Activated T-cell treated with anti-CD3 and anti-CD28 coated beads for 4 hours (primary cell): ENCODE results near the gene EPB41L2.

Experiments used
- DNase-seq: peaks from one replicate; pipeline ENCODE4 v3.0.0-alpha.2; 2020

Gene EPB41L2

DNA sequence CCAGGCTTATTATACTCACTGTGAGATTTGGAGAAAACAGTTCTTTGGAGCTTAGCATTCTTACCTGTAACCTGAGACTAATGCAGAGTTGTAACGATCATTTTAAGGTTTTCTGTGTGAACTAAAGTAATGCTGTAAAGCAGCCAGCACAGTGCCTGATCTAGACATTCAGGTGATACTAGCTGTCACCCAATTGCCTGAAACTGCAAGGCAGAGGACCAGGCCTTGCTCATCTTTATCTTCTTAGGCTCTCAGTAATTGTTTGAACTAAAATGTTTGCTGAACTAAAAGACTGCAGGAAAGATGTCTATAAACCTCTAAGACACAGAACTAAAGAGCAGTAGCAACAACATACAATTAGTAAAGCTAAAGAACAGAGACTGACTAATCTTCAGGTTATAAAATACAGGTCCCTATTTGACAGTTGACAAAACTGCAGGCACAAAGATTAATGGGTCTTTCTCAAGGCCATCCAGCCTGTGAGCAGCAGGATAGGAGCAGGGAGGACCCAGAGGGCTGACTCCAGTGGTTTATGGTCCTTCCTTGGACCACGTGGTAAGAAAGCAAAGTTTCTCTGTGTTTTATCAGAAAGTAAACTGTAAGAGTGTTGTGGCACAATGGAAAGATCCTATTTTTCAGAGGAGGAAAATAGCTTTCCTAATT lies 204.4 kb downstream of the EPB41L2 start:
- DNase-seq = no peak

GRCh38 chr6:130858054-130858453 lies 205.0 kb downstream of the EPB41L2 start:
- no peak for DNase-seq

GRCh38 chr6:130853555-130854183 lies 209.4 kb downstream of the EPB41L2 start:
- DNase-seq = no peak

DNA sequence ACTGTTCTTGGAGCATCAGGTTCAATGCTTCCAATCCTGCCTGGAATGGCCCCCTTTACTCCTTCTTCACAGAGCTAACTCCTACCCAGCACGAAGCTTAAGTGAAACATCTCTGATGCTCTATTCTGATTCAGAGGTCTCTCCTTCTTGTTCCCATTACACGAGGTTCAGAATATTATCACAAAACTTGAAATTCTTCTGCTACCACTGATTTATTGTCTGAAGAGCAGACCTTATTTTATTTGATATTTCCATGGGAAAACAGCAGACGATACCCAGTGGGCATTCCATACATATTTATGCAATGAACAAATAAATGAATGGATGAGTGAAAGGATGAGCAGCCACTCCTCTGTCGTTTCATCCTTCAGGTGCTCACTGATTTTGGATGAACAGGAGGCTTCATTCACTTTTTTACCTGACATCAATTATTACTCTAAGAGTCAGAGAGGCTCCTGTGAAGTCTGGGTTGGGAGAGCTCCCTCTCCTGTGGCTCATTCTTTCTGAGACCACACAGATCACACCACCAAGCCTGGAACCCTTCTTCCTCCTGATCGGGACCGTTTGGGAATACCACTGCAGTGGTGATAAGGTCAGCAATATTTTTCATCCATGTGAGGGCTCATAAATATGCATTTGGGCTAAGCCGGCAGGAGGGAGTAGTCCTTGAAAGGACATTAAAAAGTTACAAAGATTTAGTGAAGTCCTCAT lies 210.0 kb downstream of the EPB41L2 start:
- DNase-seq = no peak

GRCh38 chr6:130851026-130851425 lies 212.0 kb downstream of the EPB41L2 start:
- no peak for DNase-seq

GRCh38 chr6:130849594-130849993 lies 213.5 kb downstream of the EPB41L2 start:
- DNase-seq = no peak

DNA sequence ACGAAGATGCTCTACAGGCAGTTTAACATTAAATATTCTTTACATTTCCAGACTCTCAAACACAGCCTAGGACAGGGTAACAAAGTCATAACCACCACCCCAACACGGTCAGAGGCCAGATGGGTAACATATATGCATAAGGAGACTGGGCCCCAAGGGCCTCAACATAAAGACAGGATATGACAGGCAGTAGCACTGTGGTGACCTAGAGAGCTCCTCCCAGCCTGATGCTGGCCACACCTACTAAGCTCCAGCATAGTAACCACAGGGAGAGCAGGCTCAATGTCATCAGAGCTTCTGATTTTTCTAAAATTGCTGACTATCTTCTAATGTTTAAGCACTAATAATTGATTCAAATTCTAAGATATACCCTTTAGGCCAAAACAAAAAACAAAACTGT lies 214.1 kb downstream of the EPB41L2 start:
- DNase-seq = no peak

DNA sequence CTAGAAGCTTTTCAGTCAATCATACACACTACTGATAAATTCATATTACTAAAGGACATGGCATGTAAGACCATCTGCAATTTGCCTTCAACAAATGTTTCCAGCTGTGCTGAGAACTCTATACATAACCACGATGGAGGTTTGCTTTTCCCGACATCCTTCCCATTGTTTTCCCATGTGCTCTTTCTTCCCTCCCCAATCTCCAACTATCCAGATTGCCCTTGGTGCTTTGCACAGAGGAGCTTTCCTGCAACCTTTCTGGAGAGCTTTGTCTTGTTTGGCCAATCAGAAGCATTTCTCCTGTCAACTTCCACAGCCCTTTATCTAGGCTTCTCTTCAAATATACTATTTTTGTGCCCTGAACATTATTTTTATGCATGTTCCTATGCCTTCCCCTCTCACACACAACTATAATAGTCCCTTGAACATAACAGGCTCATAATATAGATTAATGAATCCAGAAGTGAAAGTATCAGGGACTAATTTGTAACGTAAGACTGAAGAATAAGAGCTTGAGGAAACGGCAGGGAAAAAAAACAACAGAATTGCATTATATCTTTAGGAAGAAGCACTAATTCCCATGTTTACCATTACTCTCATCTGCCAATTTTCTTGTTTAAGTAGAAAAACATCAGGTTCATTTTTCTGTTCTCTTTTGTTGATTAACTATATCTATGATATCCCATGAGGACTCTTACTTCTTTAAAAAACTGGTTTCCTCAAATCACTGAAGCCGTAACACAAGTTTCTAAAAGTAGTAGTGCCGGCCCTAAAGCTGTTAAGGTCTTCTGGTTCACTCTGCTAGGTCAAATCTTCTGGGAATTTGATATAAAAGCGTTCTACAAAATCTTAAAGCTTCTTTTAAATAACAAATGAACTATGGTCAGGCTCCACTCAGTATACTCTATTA lies 215.8 kb downstream of the EPB41L2 start:
- DNase-seq = no peak

DNA sequence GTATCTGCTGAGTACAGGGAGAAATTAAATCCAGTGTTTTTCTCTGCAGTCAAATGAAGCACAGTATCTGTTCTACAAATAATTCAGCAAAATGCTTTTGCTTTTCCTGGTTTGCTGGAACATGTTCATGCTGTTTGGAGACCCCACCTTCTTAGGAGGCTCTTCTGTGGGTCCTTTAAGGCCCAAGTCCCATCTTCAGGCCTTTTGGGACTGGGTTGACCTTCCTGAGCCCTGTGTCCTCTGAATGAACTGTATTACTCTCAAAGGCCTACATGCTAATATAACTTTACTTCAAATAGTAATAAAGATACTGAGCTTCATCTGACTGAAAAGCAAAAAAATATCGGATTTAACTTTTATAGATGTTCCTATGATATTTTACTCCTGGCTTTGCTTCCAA lies 216.5 kb downstream of the EPB41L2 start:
- no peak for DNase-seq

DNA sequence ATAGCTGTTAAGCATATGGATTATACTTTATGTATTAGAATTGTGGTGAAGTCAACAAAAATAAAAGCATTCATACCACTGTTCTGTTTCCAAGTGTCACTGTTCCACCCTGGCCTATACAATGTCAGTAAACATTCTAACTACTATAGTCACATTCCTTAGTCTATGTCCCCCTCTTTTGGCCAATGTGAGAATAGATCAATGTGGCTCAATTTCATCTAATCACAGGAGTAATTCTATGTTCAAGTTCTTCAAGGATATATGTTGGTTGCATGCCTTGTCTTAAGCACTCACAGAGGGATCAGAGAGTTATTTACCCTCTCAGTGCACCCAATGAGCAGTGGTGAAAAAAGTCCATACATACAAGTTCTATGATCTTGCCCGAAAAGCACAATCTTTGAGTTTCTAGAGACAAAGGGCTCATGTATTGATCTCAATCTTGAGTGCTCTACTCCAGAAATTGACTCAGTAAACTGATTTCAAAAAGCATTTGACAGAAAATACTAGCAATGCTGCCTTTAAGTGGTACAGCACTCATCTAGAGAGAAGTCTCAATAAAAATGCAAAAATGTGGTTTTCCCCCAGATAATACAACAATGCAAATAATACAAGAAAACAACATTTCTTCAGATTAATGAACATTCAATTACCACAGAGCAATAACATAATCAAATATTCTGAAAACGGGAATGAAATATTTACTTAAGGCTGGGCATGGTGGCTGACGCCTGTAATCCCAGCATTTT lies 219.3 kb downstream of the EPB41L2 start:
- no peak for DNase-seq

- no peak for DNase-seq
Measured at GRCh38 chr6:130841128-130841728, 221.8 kb downstream of the EPB41L2 start.

DNA sequence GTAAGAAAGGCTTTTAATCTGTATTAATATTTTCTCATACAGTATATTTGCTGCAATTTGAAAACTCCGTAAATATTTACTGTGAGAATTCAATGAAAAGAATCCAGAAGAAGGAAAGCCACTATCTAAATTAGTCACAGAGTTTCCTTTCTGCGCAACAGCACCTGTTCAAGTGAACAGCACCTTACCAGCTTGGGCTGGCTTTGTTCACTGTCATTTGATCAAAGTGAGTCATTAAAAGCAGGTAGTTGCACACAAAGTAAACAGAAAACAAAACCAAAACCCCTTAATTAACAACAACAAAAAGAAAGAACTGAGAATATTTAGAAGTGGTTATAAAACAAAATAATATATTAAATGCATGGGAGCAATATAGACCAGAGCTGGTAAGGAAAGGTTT lies 223.0 kb downstream of the EPB41L2 start:
- DNase-seq = no peak

- no peak for DNase-seq
Measured at GRCh38 chr6:130839379-130839778, 223.7 kb downstream of the EPB41L2 start.

- no peak for DNase-seq
Measured at GRCh38 chr6:130838951-130839350, 224.1 kb downstream of the EPB41L2 start.

- DNase-seq = no peak
Measured at GRCh38 chr6:130838250-130838860, 224.7 kb downstream of the EPB41L2 start.

- no peak for DNase-seq
Measured at GRCh38 chr6:130837067-130837466, 226.0 kb downstream of the EPB41L2 start.

DNA sequence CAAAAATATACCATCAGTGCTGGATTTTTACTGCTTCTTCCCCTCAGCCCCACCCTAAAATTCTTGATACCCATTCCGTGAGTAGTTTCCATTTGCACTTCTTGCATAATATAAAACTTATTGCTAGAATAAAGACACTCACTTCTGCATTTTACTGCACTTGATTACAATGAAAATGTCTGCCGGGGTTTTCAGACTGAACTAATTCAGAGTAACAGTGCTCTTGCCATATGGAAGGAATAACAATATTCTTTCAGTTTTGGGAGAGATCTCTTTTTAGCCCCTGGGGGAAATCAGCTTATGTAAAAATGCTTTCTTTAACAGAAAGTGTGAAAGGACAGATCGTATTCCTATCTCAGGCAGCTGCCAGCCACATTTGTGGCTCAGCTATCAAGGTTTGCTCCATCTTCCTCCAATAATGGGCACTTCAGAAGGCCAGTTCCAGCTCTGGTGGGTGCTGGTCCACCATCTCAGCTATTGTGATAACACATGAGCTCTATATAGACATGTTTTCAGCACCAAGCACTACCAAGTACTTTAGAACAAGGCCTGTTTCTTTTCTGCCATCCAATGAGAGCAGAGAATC lies 226.9 kb downstream of the EPB41L2 start:
- DNase-seq = no peak

- no peak for DNase-seq
Measured at GRCh38 chr6:130834482-130835251, 228.4 kb downstream of the EPB41L2 start.

DNA sequence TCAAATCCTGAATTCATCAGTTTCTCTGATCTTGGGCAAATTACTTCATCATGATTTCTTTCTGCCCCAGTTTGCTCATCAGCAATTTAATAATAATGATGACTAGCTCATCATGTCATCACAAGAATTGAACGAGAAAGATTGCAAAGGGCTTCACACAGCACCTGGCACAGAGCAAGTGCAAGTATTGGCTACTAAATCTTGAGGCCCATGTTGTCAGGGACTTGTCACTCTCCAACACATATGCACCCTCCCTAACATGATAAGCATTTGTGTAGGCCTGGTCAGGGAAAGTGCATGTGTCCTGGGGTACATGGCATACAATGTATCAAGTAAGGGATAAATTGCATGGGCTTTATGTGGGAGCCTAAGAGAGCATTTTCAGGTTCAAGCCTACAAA lies 229.5 kb downstream of the EPB41L2 start:
- DNase-seq = no peak

DNA sequence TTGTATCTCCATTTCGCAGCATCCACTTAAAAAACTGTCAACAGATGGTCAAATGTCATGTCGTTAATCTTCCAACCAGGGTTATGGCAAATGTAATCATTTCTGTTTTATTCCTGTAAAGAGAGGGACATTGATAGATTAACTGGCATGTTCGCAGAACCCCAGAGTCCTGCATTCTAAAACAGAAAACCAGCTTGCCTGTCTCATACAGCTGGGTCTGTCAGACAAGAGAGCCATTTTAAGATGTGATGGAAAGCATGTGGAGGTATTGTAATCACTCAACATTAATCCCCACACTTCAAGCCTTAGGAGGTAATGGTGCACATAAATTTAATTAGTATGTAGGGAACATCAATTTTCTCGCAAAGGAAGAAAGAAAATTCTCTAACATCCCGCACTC lies 231.4 kb downstream of the EPB41L2 start:
- DNase-seq = no peak
